ENCODE measurements around the gene MACROH2A2.
"Not testable (repeated sequence)": the region's sequence is repeated elsewhere in the genome, so short reads cannot be mapped to it uniquely, and the experiment has no call there.

The MACROH2A2 gene

GRCh38 chr10:70052462-70053217 is at the start of gene MACROH2A2:
Gene MACROH2A2 (plus strand): TSS chr10:70052846. CDS start chr10:70075659, 22,813 bp downstream.
- peak; percentile 71 for DNase-seq (ENCODE audit: low read depth)

DNA sequence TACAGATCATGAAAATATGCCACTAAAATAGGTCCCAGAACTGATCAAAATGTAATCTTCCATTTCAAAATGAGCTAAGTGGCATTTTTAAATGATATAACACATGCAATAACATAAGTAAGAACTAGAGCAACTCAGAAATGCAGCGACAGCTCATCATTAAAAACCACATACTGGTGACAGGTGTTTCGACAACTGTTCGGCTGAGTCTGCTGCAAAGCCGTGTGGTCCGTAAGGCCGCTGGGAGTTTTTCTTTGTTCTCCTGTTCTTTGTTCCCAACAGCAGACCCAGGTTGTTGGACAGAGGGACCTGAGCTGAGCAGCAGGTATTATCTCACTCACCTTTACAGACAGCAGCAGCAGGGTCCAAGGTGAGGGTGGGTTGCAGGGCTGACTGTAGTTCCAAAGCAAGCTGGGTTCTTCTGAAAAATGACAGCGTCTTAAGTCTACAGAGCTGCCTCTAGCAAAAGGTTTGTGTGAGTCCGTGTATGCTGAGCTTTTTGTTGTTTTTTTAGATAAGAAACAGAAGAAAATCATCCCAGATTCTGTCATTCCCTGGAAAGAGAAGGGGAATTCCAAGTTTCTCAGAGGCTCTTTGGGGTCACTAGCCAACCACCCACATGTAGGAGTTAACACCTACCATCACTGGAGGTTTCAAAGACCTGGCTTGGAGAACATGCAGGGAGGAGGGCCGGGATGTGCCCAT is 45.4 kb upstream of the MACROH2A2 start:
- DNase-seq (ENCODE audit: low read depth), result no peak

DNA sequence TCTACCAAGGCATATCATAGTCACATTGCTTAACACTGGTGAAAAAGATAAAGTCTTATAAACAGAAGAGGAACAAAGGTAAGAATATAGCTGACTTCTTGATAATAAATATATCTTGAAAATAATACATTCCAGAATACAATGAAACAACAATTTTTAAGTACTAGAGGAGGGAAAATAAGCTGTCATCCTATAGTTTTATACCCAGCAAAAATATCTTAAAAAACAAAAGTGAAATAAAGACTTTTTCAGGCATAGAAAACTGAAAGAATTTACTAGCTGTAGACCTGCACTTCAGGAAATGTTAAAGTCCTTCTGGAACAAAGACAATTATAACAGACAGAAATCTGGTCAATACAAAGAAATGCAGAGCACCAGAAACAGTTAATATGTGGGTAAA is 21.4 kb upstream of the MACROH2A2 start:
- DNase-seq (ENCODE audit: low read depth), result no peak

GRCh38 chr10:70032667-70033289 is 19.9 kb upstream of the MACROH2A2 start:
- DNase-seq (ENCODE audit: low read depth), result no peak

DNA sequence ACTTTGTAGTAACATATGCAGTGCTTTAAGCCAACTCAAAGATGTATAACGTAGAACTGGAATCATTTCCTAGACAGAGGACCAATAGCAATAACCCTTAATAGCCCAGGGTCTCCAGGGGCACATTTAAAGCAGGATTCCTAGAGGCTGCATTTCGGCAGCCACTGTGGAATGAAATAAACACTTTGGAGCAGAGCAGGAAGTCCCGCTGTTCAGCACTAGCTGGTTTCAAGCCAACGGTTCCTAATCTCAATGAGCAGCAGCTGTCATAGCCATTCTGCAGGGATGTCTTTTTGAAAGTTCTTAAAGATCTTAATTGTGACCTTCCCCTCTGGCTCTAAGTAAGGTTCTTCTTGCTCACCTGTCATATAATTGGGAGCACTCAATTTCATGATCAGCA is 18.4 kb upstream of the MACROH2A2 start:
- DNase-seq (ENCODE audit: low read depth), result no peak

GRCh38 chr10:70035531-70035930 is 17.1 kb upstream of the MACROH2A2 start:
- DNase-seq (ENCODE audit: low read depth), result no peak

GRCh38 chr10:70038923-70039322 is 13.7 kb upstream of the MACROH2A2 start:
- DNase-seq (ENCODE audit: low read depth), result peak; percentile 35

GRCh38 chr10:70041016-70041415 is 11.6 kb upstream of the MACROH2A2 start:
- no peak for DNase-seq (ENCODE audit: low read depth)

DNA sequence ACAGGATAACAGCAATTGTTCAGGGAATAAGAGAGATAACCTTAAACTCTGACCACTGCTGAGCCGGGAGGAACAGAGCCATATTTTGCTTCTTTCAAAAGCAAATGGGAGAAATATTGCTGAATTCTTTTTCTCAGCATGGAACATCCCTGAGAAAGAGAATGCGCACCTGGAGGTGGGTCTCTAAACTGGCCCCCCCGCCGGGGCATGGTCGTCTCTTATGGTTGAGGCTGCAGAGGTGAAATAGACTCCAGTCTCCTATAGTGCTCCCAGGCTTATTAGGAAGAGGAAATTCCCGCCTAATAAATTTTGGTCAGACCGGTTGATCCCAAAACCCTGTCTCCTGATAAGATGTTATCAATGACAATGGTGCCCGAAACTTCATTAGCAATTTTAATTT is 10.9 kb upstream of the MACROH2A2 start:
- DNase-seq (ENCODE audit: low read depth), result not testable (repeated sequence)

DNA sequence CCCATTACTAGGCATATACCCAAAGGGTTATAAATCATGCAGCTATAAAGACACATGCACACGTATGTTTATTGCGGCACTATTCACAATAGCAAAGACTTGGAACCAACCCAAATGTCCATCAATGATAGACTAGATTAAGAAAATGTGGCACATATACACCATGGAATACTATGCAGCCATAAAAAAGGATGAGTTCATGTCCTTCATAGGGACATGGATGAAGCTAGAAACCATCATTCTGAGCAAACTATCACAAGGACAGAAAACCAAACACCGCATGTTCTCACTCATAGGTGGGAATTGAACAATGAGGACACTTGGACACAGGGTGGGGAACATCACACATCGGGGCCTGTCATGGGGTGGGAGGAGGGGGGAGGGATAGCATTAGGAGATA is 5.6 kb upstream of the MACROH2A2 start:
- not testable (repeated sequence) for DNase-seq (ENCODE audit: low read depth)

- no peak for DNase-seq (ENCODE audit: low read depth)
These were observed 4.5 kb upstream of the MACROH2A2 start for GRCh38 chr10:70048030-70048723.

GRCh38 chr10:70051848-70052247 is 798 bp upstream of the MACROH2A2 start:
- no peak for DNase-seq (ENCODE audit: low read depth)

GRCh38 chr10:70053218-70053840 is 683 bp downstream of the MACROH2A2 start:
- DNase-seq (ENCODE audit: low read depth), result peak; percentile 13

DNA sequence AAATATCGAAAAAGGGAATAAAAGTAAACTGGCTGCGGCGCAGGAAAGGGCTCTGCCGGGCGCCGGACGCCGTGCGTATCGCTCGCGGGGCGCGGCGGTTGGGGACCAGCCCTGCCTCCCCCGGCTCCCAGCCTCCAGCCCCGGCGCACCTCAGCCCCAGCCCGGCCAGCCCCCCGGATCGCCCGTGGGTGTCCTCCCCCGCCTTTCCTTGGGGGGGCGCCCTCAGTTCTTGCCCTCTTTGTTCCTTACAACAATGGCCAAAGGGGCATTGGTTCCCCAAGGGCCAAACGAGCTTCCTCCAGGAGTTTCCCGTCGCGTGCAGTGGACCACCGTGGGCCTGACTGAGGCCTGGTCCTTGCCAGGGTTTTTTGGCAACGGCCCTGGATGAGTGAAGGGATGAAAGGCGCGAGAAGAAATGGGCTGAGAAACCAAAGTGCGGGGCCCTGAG is 1.2 kb downstream of the MACROH2A2 start:
- DNase-seq (ENCODE audit: low read depth), result no peak

DNA sequence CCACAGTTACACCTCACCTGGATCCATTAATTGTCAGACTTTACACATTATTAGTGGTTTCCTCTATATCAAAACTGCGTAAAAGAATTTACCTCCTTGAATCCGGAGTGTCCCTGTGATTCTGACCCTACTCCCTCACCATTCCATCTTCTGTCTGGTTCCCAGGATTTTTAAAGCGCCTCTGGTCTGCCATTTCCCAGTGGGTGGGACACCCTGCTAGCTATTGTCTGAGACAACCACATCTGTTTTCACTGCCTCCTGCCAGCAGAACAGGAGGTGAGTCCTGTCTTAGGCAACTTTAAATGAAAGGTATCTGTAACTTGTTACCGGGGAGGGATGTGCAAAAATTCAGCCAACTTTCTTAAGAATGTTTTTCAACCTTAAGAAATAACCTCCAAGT is 2.3 kb downstream of the MACROH2A2 start:
- DNase-seq (ENCODE audit: low read depth), result no peak

DNA sequence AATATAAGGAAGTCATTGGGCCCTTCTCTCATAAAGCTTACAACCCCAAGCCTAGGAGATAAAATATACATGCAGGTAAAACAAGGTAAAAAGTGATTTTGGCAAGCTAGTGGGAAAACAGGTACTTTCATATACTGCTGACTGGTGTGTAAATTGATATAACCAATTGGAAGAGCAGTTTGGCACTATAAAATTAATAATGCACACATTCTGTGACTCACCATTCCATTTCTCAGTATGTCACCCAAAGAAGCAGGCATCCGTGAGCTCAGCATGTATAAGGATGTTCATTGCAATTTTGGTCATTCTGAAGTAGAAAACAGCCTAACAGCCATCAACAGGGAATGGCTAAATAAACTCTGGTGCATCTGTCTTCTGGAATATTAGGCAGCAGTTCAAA is 2.9 kb downstream of the MACROH2A2 start:
- DNase-seq (ENCODE audit: low read depth), result no peak

DNA sequence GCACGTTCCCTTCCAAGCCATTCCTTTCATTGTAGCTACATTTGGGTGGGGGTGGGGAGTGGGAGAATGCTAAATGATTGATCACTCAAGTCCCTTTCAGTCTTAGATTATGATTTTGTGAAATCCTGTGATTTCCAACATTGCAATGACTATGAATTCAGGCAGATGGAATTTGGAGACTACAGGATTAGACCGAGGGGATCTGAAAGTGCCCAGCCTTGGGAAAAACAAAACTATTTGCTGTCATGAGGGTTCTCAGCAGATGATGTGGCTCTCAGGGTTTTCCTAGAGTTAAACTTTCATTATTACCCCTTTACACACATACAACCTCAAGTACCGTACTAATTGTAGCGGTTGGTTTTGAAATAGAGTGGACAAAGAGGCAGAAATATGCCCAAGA is 4.7 kb downstream of the MACROH2A2 start:
- no peak for DNase-seq (ENCODE audit: low read depth)

- no peak for DNase-seq (ENCODE audit: low read depth)
These were observed 7.7 kb downstream of the MACROH2A2 start for GRCh38 chr10:70060389-70060788.

DNA sequence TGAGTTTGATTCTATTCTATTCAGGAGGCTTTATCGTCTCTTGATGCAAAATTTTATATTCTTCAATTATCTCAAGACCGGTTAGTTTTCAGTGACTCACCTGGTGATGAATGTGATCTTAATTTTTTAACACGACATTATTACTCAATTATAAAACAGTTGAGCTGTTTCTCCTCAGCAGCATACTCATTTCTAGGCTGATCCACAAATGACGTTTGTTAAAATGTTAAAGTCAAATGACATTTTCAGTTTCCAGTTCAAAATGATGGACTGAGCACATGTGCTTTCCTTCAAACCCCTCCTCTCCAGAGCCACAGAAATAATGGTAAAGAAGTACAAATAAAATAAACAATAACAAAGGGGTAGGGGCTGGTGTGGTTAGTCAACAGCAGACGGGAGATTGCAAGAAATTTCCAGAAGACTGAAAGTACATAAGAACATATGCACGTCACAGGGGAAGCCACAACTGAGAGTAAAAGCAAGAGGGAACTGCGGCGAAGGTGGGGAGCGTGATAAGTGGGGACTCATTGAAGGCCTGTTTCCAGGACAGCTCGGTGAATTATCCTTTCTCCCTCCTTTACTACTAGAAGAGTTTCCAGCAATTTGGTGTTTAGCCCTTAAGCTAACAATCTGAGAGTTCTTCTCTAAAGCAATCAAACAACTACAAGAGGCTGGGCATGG is 10.9 kb downstream of the MACROH2A2 start:
- no peak for DNase-seq (ENCODE audit: low read depth)

DNA sequence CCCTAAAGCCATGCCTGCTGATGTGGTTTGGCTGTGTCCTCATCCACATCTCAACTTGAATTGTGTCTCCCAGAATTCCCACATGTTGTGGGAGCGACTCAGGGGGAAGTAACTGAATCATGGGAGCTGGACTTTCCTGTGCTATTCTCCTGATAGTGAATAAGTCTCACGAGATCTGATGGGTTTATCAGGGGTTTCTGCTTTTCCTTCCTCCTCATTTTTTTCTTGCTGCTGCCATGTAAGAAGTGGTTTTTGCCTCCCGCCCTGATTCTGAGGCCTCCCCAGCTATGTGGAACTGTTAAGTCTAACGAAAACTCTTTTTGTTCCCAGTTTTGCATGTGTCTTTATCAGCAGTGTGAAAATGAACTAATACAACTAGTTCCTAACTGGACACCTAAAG is 11.8 kb downstream of the MACROH2A2 start:
- DNase-seq (ENCODE audit: low read depth), result no peak

DNA sequence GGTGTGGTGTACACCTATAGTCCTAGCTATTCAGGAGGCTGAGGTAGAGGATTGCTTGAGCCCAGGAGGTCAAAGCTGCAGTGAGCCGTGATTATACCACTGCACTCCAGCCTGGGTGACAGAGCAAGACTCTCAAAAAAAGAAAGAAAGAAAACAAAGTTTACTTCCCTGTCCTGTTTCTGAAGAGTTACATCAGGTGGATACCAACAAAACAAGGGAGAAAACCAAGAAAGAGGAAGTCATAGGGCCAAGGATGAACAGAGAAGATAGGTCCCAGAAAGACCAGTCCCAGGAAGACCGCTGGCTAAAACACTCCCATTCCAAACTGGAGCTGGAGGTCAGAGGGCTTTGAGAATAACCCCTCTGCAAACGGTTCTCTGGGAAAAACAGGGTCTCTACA is 13.5 kb downstream of the MACROH2A2 start:
- DNase-seq (ENCODE audit: low read depth), result no peak

All from fibroblast of gingiva (primary cell).